ENCODE measurements around the gene STAG3. TPM values are rescaled to one million over a fixed set of nuclear protein-coding genes. Genes with fewer than 3 reads are reported as not detected.
"Not testable (repeated sequence)": the region's sequence is repeated elsewhere in the genome, so short reads cannot be mapped to it uniquely, and the experiment has no call there.

Gene STAG3, protein sequence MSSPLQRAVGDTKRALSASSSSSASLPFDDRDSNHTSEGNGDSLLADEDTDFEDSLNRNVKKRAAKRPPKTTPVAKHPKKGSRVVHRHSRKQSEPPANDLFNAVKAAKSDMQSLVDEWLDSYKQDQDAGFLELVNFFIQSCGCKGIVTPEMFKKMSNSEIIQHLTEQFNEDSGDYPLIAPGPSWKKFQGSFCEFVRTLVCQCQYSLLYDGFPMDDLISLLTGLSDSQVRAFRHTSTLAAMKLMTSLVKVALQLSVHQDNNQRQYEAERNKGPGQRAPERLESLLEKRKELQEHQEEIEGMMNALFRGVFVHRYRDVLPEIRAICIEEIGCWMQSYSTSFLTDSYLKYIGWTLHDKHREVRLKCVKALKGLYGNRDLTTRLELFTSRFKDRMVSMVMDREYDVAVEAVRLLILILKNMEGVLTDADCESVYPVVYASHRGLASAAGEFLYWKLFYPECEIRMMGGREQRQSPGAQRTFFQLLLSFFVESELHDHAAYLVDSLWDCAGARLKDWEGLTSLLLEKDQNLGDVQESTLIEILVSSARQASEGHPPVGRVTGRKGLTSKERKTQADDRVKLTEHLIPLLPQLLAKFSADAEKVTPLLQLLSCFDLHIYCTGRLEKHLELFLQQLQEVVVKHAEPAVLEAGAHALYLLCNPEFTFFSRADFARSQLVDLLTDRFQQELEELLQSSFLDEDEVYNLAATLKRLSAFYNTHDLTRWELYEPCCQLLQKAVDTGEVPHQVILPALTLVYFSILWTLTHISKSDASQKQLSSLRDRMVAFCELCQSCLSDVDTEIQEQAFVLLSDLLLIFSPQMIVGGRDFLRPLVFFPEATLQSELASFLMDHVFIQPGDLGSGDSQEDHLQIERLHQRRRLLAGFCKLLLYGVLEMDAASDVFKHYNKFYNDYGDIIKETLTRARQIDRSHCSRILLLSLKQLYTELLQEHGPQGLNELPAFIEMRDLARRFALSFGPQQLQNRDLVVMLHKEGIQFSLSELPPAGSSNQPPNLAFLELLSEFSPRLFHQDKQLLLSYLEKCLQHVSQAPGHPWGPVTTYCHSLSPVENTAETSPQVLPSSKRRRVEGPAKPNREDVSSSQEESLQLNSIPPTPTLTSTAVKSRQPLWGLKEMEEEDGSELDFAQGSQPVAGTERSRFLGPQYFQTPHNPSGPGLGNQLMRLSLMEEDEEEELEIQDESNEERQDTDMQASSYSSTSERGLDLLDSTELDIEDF
- 1.1 and 1.9 TPM in 2 replicates for total RNA-seq
- long read RNA-seq = 0 reads

GRCh38 chr7:100177045-100178001 lies at the start of gene STAG3, which contains the start of gene GPC2:
Gene STAG3, plus strand, starts transcription at chr7:100177918. Its CDS starts 2,639 bp downstream, at chr7:100180557.
Gene GPC2, minus strand, starts transcription at chr7:100177381. Its CDS starts 182 bp downstream, at chr7:100177199.
- DNase-seq (ENCODE audit: low read depth, low spot score) = peak; percentile 99
- Mint-ChIP-seq H3K4me1 (peaks cover 37% of the 10 kb centered on the region), H3K27me3 (ENCODE audit: low read depth) (peaks cover 24% of the 10 kb centered on the region), H3K36me3 (ENCODE audit: low read depth) (peaks cover 8% of the 10 kb centered on the region), H3K4me3 (peak within 1 kb of the TSS; percentile 98), H3K27ac (ENCODE audit: unreplicated experiment) (peak within 1 kb of the TSS; percentile 88), H3K9me3 (peaks cover 2% of the 10 kb centered on the region)
- TF ChIP-seq, protein P1, sequence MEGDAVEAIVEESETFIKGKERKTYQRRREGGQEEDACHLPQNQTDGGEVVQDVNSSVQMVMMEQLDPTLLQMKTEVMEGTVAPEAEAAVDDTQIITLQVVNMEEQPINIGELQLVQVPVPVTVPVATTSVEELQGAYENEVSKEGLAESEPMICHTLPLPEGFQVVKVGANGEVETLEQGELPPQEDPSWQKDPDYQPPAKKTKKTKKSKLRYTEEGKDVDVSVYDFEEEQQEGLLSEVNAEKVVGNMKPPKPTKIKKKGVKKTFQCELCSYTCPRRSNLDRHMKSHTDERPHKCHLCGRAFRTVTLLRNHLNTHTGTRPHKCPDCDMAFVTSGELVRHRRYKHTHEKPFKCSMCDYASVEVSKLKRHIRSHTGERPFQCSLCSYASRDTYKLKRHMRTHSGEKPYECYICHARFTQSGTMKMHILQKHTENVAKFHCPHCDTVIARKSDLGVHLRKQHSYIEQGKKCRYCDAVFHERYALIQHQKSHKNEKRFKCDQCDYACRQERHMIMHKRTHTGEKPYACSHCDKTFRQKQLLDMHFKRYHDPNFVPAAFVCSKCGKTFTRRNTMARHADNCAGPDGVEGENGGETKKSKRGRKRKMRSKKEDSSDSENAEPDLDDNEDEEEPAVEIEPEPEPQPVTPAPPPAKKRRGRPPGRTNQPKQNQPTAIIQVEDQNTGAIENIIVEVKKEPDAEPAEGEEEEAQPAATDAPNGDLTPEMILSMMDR (conservative IDR thresholded peaks at IDR 0.05) = no peak

DNA sequence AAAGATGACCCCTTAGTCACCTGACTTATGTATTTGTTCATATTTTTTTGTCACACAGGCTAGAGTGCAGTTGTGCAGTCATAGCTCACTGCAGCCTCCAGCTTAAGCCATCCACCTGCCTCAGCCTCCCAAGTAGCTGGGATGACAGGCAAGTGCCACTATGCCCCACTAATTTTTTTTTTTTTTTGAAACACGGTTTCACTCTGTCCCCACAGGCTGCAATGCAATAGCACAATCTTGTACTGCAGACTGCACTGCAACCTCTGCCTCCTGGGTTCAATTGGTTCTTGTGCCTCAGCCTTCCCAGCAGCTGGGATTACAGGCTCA lies 49.1 kb upstream of the STAG3 start:
- no peaks in the 10 kb centered on the region for H3K9me3 Mint-ChIP-seq
- no peak for DNase-seq (ENCODE audit: low read depth, low spot score)
- peak overlapping the region; percentile 88 for H3K4me3 Mint-ChIP-seq
- peaks cover 29% of the 10 kb centered on the region for H3K4me1 Mint-ChIP-seq
- no peak overlapping the region for H3K27ac Mint-ChIP-seq (ENCODE audit: unreplicated experiment)
- H3K36me3 Mint-ChIP-seq (ENCODE audit: low read depth) = no peaks in the 10 kb centered on the region
- H3K27me3 Mint-ChIP-seq (ENCODE audit: low read depth) = peaks cover 13% of the 10 kb centered on the region
- TF ChIP-seq, protein P1 (conservative IDR thresholded peaks at IDR 0.05) = no peak

- H3K4me3 Mint-ChIP-seq; DNase-seq (ENCODE audit: low read depth, low spot score); H3K9me3 Mint-ChIP-seq; H3K27ac Mint-ChIP-seq (ENCODE audit: unreplicated experiment); H3K36me3 Mint-ChIP-seq (ENCODE audit: low read depth): not testable (repeated sequence)
- H3K4me1 Mint-ChIP-seq = peaks cover 24% of the 10 kb centered on the region
- peaks cover 13% of the 10 kb centered on the region for H3K27me3 Mint-ChIP-seq (ENCODE audit: low read depth)
Observed at GRCh38 chr7:100130220-100130607, 47.5 kb upstream of the STAG3 start.

DNA sequence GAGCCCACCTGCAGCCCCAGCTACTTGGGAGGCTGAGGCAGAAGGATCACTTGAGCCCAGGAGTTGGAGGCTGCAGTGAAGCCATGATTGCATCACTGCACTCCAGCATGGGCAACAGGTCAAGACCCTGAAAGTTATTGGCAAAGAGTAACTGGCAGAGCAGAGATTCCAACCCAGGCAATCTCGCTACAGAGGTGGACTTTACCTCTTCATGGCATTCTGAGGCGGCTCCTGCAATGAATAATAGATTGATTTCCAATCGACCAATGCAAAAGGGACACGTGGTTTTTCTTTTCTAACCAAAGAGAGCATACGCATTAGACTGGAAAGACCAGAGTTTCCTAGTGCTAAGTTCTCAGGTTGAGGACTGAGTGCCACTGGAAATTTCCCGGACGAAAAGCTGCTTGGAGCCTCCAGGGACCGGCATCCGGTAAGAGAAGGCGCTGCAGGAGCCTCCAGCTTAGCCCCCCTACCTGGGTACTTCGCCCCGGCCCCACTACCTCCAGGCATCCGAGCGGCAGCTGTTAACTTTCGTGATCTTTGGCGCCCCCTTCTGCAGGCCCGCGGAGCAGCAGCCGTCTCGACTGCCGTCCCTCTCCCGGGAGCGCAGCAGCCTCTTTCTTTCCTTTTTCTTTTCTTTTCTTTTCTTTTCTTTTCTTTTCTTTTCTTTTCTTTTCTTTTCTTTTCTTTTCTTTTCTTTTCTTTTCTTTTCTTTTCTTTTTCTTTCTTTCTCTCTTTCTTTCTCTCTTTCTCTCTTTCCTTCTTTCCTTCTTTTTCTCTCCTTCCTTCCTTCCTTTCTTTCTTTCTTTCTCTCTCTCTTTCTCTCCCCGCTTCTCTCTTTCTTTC lies 46.9 kb upstream of the STAG3 start:
- no peaks in the 10 kb centered on the region for H3K36me3 Mint-ChIP-seq (ENCODE audit: low read depth)
- TF ChIP-seq, protein P1 (conservative IDR thresholded peaks at IDR 0.05) = peak; percentile 93
- H3K9me3 Mint-ChIP-seq = no peaks in the 10 kb centered on the region
- H3K4me1 Mint-ChIP-seq = peaks cover 24% of the 10 kb centered on the region
- DNase-seq (ENCODE audit: low read depth, low spot score) = peak; percentile 96
- H3K27ac Mint-ChIP-seq (ENCODE audit: unreplicated experiment) = no peak overlapping the region
- H3K27me3 Mint-ChIP-seq (ENCODE audit: low read depth) = peaks cover 13% of the 10 kb centered on the region
- H3K4me3 Mint-ChIP-seq = peak overlapping the region; percentile 34

- peaks cover 9% of the 10 kb centered on the region for H3K27me3 Mint-ChIP-seq (ENCODE audit: low read depth)
- H3K36me3 Mint-ChIP-seq (ENCODE audit: low read depth) = no peaks in the 10 kb centered on the region
- DNase-seq (ENCODE audit: low read depth, low spot score) = no peak
- H3K4me1 Mint-ChIP-seq = peaks cover 14% of the 10 kb centered on the region
- H3K4me3 Mint-ChIP-seq = peak overlapping the region; percentile 66
- TF ChIP-seq, protein P1 (conservative IDR thresholded peaks at IDR 0.05) = no peak
- H3K9me3 Mint-ChIP-seq = no peaks in the 10 kb centered on the region
- no peak overlapping the region for H3K27ac Mint-ChIP-seq (ENCODE audit: unreplicated experiment)
Observed at GRCh38 chr7:100132126-100132525, 45.6 kb upstream of the STAG3 start.

Data from neural crest cell (in vitro differentiated cells).